RWPE2 (cell line): ENCODE results near the gene TAF1B.

Experiments
- ATAC-seq: fragments of 200-7000 bp; cut with Tn5 transposase; 3 replicates; pipeline ENCODE4 v1.9.1; 2021; ENCODE audit warnings: low read depth
- DNase-seq: peaks from one replicate; pipeline ENCODE4 v3.0.0-alpha.2; 2020; ENCODE audit warnings: low spot score
- H3K27ac ChIP-seq: fragments of 450-650 bp; 2 replicates; pipeline ENCODE4 v1.5.1; 2017; ENCODE audit warnings: mild to moderate bottlenecking; ENCODE audit not compliant: poor library complexity, severe bottlenecking
- H3K27me3 ChIP-seq: fragments of 250-450 bp; sonication (Bioruptor Pico); 2 replicates; pipeline ENCODE4 v1.5.1; 2021; ENCODE audit warnings: mild to moderate bottlenecking, moderate library complexity; ENCODE audit not compliant: insufficient read depth, poor library complexity, severe bottlenecking
- H3K36me3 ChIP-seq: fragments of 250-450 bp; sonication (Bioruptor Pico); 2 replicates; pipeline ENCODE4 v1.5.1; 2020; ENCODE audit warnings: low read depth, mild to moderate bottlenecking, moderate library complexity
- H3K4me1 ChIP-seq: fragments of 250-450 bp; sonication (Bioruptor Pico); 2 replicates; pipeline ENCODE4 v1.5.1; 2021; ENCODE audit warnings: mild to moderate bottlenecking, moderate library complexity; ENCODE audit not compliant: insufficient read depth, poor library complexity, severe bottlenecking
- H3K4me3 ChIP-seq: fragments of 250-450 bp; sonication (Bioruptor Pico); 2 replicates; pipeline ENCODE4 v1.5.1; 2021; ENCODE audit warnings: mild to moderate bottlenecking, moderate library complexity; ENCODE audit not compliant: severe bottlenecking
- H3K9me3 ChIP-seq: fragments of 250-450 bp; sonication (Bioruptor Pico); 2 replicates; pipeline ENCODE4 v1.5.1; 2021; ENCODE audit warnings: mild to moderate bottlenecking, moderate library complexity; ENCODE audit not compliant: severe bottlenecking
- TF ChIP-seq, protein P1 (sequence below): fragments of 450-650 bp; IDR thresholded peaks from one replicate; pipeline ENCODE4 v1.5.1; 2017; ENCODE audit warnings: mild to moderate bottlenecking, moderate library complexity; ENCODE audit not compliant: poor library complexity, severe bottlenecking

The TAF1B gene

DNA sequence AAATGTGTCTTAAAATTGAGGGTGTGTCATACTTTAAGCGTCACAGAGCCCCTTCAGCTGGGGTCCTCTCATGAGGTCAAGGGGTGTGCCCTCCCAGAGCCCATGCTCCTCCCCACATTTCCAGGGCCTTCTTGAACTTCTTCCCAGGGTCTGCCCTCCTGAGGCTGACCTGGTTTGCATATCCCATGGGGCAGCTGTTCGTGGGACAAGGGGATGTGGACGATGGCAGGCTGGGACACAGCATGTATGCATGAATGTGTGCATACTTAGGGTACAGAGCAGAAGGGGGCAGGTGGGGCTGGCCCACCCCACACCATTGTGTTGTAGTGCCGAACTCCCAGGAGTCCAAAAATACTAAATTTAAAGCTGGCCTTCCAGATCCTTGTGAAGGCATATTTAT is 46.2 kb upstream of the TAF1B start:
- no peak overlapping the region for H3K4me3 ChIP-seq
- DNase-seq (peak; percentile 42), ATAC-seq (no peak)
- H3K4me1 ChIP-seq: peaks cover 21% of the 10 kb centered on the region
- TF ChIP-seq, protein P1, sequence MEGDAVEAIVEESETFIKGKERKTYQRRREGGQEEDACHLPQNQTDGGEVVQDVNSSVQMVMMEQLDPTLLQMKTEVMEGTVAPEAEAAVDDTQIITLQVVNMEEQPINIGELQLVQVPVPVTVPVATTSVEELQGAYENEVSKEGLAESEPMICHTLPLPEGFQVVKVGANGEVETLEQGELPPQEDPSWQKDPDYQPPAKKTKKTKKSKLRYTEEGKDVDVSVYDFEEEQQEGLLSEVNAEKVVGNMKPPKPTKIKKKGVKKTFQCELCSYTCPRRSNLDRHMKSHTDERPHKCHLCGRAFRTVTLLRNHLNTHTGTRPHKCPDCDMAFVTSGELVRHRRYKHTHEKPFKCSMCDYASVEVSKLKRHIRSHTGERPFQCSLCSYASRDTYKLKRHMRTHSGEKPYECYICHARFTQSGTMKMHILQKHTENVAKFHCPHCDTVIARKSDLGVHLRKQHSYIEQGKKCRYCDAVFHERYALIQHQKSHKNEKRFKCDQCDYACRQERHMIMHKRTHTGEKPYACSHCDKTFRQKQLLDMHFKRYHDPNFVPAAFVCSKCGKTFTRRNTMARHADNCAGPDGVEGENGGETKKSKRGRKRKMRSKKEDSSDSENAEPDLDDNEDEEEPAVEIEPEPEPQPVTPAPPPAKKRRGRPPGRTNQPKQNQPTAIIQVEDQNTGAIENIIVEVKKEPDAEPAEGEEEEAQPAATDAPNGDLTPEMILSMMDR: no peak
- H3K27ac ChIP-seq: no peak overlapping the region
- no peaks in the 10 kb centered on the region for H3K36me3 ChIP-seq
- H3K27me3 ChIP-seq: no peaks in the 10 kb centered on the region
- no peaks in the 10 kb centered on the region for H3K9me3 ChIP-seq

DNA sequence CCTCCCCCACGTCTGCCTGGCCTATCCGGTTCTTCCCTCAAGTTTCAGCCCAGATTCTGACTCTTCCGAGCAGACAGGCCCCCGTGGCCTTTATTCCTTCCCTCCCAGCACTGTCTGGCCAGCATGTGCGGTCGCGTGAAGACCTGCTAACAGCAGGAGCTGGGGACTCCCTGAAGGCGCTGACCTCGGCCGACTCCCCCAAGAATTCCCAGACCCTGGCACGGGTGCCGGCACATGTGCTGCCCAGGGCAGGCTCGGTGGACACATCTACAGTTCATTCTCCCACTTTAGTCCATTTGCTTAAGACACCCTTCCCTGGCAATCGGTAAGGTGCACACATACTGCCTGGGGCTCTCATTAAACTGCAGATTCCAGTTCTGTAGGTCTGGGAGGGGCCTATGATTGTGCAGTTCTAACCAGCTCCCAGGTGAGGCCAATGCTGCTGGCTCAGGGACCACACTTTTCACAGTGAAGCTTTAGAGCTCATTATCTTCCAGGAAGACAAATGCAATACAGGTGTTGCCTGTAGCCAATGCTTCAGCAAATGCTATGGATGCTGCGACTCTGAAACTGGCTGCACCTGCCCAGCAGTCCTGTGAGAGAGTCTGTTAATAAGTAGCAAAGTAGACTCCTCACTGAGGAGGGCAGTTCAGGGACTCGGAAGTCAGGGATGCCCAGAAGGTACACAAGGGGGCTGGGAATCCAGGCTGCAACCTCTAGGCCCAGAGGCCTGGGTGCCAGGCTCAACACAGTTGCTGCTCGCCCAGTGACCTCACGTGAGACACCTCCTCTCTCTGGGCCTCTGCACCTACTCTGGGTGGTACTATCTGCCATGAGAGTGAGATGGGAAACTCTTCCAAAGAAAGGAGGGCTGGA is 45.4 kb upstream of the TAF1B start:
- Histone ChIP-seq H3K27me3 (no peaks in the 10 kb centered on the region), H3K27ac (peak overlapping the region; percentile 2), H3K9me3 (no peaks in the 10 kb centered on the region), H3K4me1 (peaks cover 29% of the 10 kb centered on the region), H3K4me3 (no peak overlapping the region), H3K36me3 (no peaks in the 10 kb centered on the region)
- no peak for ATAC-seq
- TF ChIP-seq, protein P1: no peak
- DNase-seq: peak; percentile 45

DNA sequence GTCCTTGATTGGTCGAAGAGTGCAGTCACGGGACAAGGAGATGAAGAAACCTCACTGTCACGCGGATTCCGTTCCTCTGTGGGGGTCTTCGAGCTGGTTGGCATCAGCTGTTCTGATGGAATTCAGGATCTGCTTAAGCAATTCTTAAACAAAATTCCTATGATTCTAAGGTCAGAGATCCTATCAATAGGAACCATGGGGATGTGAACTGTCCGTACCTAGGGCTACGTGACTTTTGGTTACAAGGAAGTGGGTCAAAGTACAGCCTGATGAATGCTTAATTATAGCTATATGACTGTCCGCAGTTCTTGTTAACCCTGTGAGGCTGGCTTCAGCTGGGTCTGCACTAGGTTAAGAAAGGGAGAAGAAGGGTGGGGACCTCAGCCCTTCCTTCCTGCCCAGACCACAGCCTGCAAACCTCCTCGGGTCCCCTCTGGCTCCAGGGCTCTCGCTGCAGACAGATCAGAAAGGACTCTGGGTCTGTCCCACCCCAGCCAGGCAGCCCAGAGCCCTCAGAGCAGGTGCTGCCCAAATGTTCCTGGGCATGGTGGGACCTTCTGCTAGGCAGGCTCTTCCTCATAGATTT is 44.2 kb upstream of the TAF1B start:
- no peaks in the 10 kb centered on the region for H3K27me3 ChIP-seq
- H3K27ac ChIP-seq: no peak overlapping the region
- no peak overlapping the region for H3K4me3 ChIP-seq
- H3K9me3 ChIP-seq: no peaks in the 10 kb centered on the region
- no peak for ATAC-seq
- H3K36me3 ChIP-seq: no peaks in the 10 kb centered on the region
- DNase-seq: peak; percentile 43
- TF ChIP-seq, protein P1: no peak
- peaks cover 37% of the 10 kb centered on the region for H3K4me1 ChIP-seq

DNA sequence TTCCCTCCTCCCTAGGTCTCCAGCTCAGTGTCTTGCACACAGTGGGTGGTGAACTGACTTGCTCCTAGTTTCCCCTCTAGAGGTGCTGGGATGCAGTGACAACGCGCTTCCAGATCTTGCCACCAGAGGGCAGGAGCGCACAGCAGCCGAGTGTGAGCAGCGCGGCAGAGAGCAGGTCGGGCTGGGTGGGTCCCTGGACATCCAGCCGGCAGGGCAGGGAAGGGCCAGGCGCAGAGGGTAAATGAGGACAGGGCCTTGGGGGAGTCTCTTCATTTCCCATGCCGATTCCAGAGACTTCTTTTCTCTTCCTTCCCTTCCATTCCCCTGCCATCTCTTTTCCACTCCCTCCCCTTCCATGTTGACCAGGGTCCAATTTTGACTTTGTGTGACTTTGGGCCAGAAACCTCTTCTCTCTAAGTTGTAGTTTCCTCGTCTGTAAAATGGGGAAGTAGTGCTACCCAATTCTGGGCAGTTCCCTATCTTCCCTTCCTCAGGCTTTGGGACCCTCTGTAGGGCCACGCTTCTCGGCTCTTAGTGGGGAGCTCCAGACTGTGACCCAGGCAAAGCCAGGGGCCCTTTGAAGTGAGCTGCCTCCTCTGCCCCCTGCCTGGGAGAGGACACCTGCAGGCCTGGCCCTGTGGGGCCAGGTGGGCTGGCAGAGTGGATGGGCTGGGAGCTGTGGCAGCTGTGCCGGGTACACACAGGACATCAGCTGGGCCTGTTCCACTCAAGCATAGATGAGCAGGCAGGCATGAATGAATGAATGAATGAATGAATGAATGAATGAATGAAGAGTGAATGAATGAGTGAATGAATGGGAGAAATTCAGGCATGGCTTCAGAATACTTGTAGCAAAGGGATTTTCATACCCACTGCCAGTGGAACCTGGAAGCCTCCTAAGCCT is 43.3 kb upstream of the TAF1B start:
- no peaks in the 10 kb centered on the region for H3K9me3 ChIP-seq
- no peaks in the 10 kb centered on the region for H3K36me3 ChIP-seq
- no peak overlapping the region for H3K4me3 ChIP-seq
- H3K27ac ChIP-seq: peak overlapping the region; percentile 96
- H3K27me3 ChIP-seq: no peaks in the 10 kb centered on the region
- ATAC-seq (peak; percentile 52), DNase-seq (peak; percentile 76)
- peaks cover 37% of the 10 kb centered on the region for H3K4me1 ChIP-seq
- TF ChIP-seq, protein P1: peak; percentile 98
